SHP77 treated with DMSO at 0.1 percent for 48 hours (cell line): ENCODE results near the gene PZP.
"Not testable (repeated sequence)": the region's sequence is repeated elsewhere in the genome, so short reads cannot be mapped to it uniquely, and the experiment has no call there.

Experiments
- DNase-seq: peaks from one replicate; lab custom pipeline; 2025; lab: John Stamatoyannopoulos, UW

PZP gene

GRCh38 chr12:9208229-9208628, at the start of gene PZP:
Gene PZP (minus strand): TSS chr12:9208395. CDS start chr12:9208341, 54 bp downstream.
- no peak for DNase-seq

- no peak for DNase-seq
These were observed 48.7 kb upstream of the PZP start for GRCh38 chr12:9256758-9257405.

- no peak for DNase-seq
These were observed 48.1 kb upstream of the PZP start for GRCh38 chr12:9256341-9256740.

GRCh38 chr12:9255837-9256236, 47.6 kb upstream of the PZP start:
- no peak for DNase-seq

- no peak for DNase-seq
These were observed 45.3 kb upstream of the PZP start for GRCh38 chr12:9253464-9253863.

- DNase-seq: not testable (repeated sequence)
These were observed 44.6 kb upstream of the PZP start for GRCh38 chr12:9252791-9253190.

GRCh38 chr12:9252256-9252655, 44.1 kb upstream of the PZP start:
- DNase-seq: no peak

GRCh38 chr12:9248435-9248834, 40.2 kb upstream of the PZP start:
- no peak for DNase-seq

GRCh38 chr12:9244894-9245293, 36.7 kb upstream of the PZP start:
- no peak for DNase-seq

- no peak for DNase-seq
These were observed 35.9 kb upstream of the PZP start for GRCh38 chr12:9243999-9244649.

GRCh38 chr12:9241301-9241700, 33.1 kb upstream of the PZP start:
- DNase-seq: no peak

GRCh38 chr12:9240776-9241175, 32.6 kb upstream of the PZP start:
- DNase-seq: no peak

- not testable (repeated sequence) for DNase-seq
These were observed 31.9 kb upstream of the PZP start for GRCh38 chr12:9240004-9240635.

- no peak for DNase-seq
These were observed 29.1 kb upstream of the PZP start for GRCh38 chr12:9237286-9237685.

GRCh38 chr12:9235519-9235918, 27.3 kb upstream of the PZP start:
- no peak for DNase-seq

GRCh38 chr12:9227950-9228349, 19.8 kb upstream of the PZP start:
- DNase-seq: no peak

GRCh38 chr12:9223830-9224229, 15.6 kb upstream of the PZP start:
- DNase-seq: no peak

- DNase-seq: no peak
These were observed 13.3 kb upstream of the PZP start for GRCh38 chr12:9221483-9221882.

GRCh38 chr12:9221011-9221410, 12.8 kb upstream of the PZP start:
- not testable (repeated sequence) for DNase-seq

- no peak for DNase-seq
These were observed 6.3 kb upstream of the PZP start for GRCh38 chr12:9214534-9214933.

GRCh38 chr12:9211687-9212086, 3.5 kb upstream of the PZP start:
- DNase-seq: no peak

GRCh38 chr12:9204380-9204779, 3.8 kb downstream of the PZP start:
- DNase-seq: no peak

- no peak for DNase-seq
These were observed 10.2 kb downstream of the PZP start for GRCh38 chr12:9198012-9198411.
